RWPE1 (cell line): ENCODE measurements around the gene SLC7A8.
"Not testable (repeated sequence)": the region's sequence is repeated elsewhere in the genome, so short reads cannot be mapped to it uniquely, and the experiment has no call there.

ENCODE experiments used
- CTCF ChIA-PET: fragments of 350-600 bp; sonication (Branson Sonifier 250); formaldehyde crosslinking; extraction: SDS; loops from one replicate; lab custom pipeline; 2021; lab: Yijun Ruan, JAX
- POLR2A ChIA-PET: fragments of 400-600 bp; formaldehyde crosslinking; extraction: SDS; loops from one replicate; lab custom pipeline; 2020; ENCODE audit warnings: antibody characterized with exemption; ENCODE audit not compliant: low non-redundant PET; lab: Yijun Ruan, JAX
- DNase-seq: peaks from one replicate; pipeline ENCODE4 v3.0.0; 2012; ENCODE audit warnings: low spot score
- H3K27ac ChIP-seq: fragments of 450-650 bp; 2 replicates; pipeline ENCODE4 v1.5.1; 2017
- CTCF ChIP-seq: fragments of 450-650 bp; conservative IDR thresholded peaks from 2 replicates; pipeline ENCODE4 v1.5.1; 2017; ENCODE audit warnings: low read depth, mild to moderate bottlenecking

Gene SLC7A8

GRCh38 chr14:23110579-23111365 lies 72.7 kb downstream of the SLC7A8 start:
- no peak overlapping the region for H3K27ac ChIP-seq
- CTCF ChIA-PET, result interaction anchor here (0.6 to 2.0 kb wide), 3 partner anchors 10 to 49 kb away, joined by 3 to 7 read pairs (median 3); no protein-coding TSS in a partner anchor
- TF ChIP-seq CTCF, result no peak
- POLR2A ChIA-PET, result no interaction called here
- no peak for DNase-seq

GRCh38 chr14:23109769-23110168 lies 73.7 kb downstream of the SLC7A8 start:
- DNase-seq, result no peak
- ChIA-PET CTCF (interaction anchor here (0.6 to 2.3 kb wide), 7 partner anchors 9 to 137 kb away, joined by 3 to 16 read pairs (median 3); no protein-coding TSS in a partner anchor), POLR2A (no interaction called here)
- no peak for TF ChIP-seq CTCF
- no peak overlapping the region for H3K27ac ChIP-seq

- DNase-seq, POLR2A ChIA-PET, H3K27ac ChIP-seq: not testable (repeated sequence)
- CTCF ChIA-PET, result interaction anchor here (0.7 to 2.3 kb wide), 5 partner anchors 9 to 114 kb away, joined by 3 to 16 read pairs (median 5); no protein-coding TSS in a partner anchor
Measured at GRCh38 chr14:23108169-23108568, 75.3 kb downstream of the SLC7A8 start.

GRCh38 chr14:23107620-23108019 lies 75.8 kb downstream of the SLC7A8 start:
- CTCF ChIA-PET, DNase-seq, H3K27ac ChIP-seq, POLR2A ChIA-PET: not testable (repeated sequence)

GRCh38 chr14:23106747-23107045 lies 76.8 kb downstream of the SLC7A8 start:
- POLR2A ChIA-PET, result no interaction called here
- no peak overlapping the region for H3K27ac ChIP-seq

GRCh38 chr14:23105348-23105824 lies 78.1 kb downstream of the SLC7A8 start:
- no peak for TF ChIP-seq CTCF
- POLR2A ChIA-PET, result no interaction called here
- CTCF ChIA-PET, result no interaction called here
- no peak for DNase-seq
- H3K27ac ChIP-seq, result no peak overlapping the region

More at GRCh38 chr14:23106747-23107045, 76.8 kb downstream of the SLC7A8 start:
- no peak for TF ChIP-seq CTCF
- CTCF ChIA-PET, result interaction anchor here (0.7 kb wide), 1 partner anchor 120 kb away, joined by 3 read pairs; no protein-coding TSS in a partner anchor
- DNase-seq, result no peak

GRCh38 chr14:23104591-23105347 lies 78.7 kb downstream of the SLC7A8 start, which contains the start of gene CIROP:
Gene CIROP (minus strand): TSS chr14:23104989. CDS start chr14:23104920, 69 bp downstream.
- no peak for DNase-seq
- ChIA-PET CTCF (interaction anchor here (0.7 kb wide), 2 partner anchors 29 to 38 kb away, joined by 3 to 6 read pairs; no protein-coding TSS in a partner anchor), POLR2A (no interaction called here)
- H3K27ac ChIP-seq, result no peak within 1 kb of the TSS
- TF ChIP-seq CTCF, result no peak
